Head of caudate nucleus (tissue), 42 donors: Measurements from ENCODE around the gene NR1H4.

Experiments
- DNase-seq, 42 donors: peaks; one replicate each; pipeline versions ENCODE4 v3.0.0 to v3.0.0-alpha.2; 2020 to 2021; ENCODE audit warnings: mixed read lengths in 7 of 42
- intact Hi-C: fragments of 100-400 bp; cut with DNase I; formaldehyde crosslinking; loops from one replicate; pipeline ENCODE4 v1.15.0; 2022

Gene NR1H4

DNA sequence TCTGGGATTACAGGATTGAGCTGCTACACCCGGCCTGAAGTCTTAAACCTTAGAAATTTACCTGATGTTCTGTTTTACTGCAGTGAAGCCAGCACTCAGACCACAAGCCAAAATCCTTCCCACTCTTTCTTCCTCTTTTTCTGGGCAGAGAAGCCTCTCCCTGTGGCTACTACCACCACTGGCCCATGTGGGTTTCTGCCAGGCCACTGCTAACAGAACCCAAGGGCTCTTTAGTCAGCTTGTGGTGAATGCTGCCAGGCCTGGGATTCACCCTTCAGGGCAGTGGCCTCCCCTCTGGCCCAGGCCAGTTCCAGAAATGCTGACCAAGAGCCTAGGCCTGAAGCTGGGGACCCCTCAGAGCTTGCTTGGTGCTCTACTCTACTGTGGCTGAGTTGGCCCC lies 135.1 kb downstream of the NR1H4 start:
- intact Hi-C loops, result no loop called here
- DNase-seq, result peak in 26 of 42 donors; percentile 3 to 56 (median 23)

DNA sequence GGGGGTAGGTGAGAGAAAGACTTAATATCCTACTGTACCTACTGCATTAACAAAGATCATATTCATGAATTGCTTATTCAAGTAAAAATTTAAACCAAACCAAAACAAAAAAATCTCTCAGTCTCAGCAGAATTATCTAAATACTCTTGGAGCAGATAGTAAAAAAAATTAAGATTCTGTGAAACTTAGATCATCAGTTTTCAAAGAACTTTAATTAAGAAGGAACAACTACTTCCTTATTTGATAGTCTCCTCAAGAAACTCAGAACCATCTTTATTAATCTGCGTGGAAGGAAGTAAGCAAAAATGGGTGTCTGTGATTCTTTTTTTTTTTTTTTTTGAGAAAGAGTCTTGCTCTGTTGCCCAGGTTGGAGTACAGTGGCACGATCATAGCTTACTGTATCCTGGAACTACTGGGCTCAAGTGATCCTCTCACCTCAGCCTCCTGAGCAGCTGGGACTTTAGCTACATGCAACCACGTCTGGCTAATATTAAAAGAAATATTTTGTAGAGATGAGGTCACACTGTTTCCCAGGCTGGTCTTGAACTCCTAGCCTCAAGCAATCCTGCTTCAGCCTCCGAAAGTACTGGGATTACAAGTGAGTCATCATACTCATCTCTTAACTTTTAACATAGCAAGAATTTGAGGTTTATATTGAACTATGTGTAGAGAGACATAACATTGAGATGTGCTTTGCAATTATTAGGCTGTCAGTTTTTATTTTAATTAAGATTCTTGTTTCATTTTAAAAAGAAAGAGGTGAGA lies 137.2 kb downstream of the NR1H4 start:
- intact Hi-C loops, result no loop called here

DNA sequence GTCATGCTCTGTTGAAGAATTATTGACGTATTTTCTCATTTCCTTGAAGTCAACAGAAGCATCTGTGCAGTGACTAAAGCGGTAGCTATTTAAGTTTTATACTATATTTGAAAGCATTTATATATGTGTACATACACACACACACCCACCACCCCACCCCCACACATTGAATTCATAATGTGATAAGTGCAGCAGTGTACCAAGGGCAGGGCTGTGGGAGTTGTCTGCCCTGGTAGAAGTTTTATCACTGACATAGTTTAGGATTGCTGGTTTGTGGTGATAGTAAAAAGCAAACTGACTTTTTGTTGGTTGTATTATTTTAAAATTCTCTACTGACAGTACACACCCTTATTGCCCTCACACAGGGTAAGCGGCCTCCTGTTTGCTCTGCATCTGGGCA lies 138.9 kb downstream of the NR1H4 start:
- intact Hi-C loops, result no loop called here
- no peak for DNase-seq

More for the DNA sequence above, 137.2 kb downstream of the NR1H4 start:
- DNase-seq, result no peak
